NCI-H524 treated with DMSO at 0.1 percent for 48 hours (cell line): Measurements from ENCODE around the gene HPGDS.
"Not testable (repeated sequence)": the region's sequence is repeated elsewhere in the genome, so short reads cannot be mapped to it uniquely, and the experiment has no call there.

Source experiments
- DNase-seq: peaks from one replicate; lab custom pipeline; 2025; lab: John Stamatoyannopoulos, UW

Gene HPGDS

DNA sequence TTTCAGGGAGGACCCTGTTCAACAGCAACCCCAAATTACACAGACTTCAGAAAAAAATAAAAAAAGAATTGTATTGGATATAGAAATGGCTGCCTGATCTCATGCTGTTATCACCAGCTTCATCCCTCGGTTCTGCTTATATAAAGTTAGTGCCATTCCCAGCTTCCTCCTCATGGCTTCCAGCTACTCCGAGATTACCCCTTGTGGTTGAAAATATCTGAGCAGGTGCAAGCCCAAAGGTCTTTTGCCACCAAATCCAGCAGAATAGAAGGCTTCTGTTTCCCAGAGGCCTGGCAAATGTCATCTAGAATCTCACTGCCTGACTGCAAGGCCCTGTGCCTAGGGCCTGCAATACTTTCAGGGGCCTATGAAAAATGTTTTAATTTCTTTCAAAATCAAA lies 13.8 kb upstream of the HPGDS start:
- DNase-seq: no peak

DNA sequence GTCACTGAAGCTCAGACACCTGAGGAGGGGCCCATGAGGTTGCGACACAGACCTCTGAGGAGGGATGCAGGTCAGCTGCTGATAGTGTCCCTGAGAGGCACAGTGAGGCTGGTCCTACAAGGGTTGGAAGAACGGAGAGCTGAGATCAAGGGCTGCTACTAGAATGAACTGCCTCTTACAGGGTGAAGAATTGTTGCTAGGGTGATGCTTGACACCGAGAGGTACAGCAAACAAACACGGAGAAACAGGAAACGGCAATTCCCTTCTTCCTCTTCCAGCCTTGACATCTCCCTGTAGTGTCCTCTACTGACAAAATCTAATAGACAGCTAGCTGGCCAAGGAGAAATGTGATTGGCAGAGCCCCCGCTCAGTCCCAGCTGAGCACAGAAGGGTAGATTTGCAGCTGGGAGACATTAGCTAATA lies 11.8 kb upstream of the HPGDS start:
- DNase-seq: no peak

DNA sequence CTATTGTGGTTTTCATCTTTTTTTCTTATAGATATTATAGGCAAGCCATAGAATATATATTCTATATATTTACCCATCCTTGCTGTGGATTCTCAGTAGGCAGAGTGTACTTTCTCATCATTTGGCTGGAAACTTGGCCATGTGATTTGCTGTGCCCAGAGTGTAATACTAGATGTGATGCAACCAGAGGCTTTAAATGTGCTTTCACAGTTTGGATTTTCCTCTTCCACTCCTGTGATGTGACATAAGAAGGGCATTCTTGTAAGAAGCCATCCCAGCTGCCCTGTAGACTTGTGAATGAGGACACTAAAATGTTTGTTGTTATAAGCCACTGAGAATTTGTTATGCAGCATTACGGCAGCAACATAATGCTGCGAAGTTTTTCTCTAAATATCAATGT lies 10.4 kb upstream of the HPGDS start:
- no peak for DNase-seq

DNA sequence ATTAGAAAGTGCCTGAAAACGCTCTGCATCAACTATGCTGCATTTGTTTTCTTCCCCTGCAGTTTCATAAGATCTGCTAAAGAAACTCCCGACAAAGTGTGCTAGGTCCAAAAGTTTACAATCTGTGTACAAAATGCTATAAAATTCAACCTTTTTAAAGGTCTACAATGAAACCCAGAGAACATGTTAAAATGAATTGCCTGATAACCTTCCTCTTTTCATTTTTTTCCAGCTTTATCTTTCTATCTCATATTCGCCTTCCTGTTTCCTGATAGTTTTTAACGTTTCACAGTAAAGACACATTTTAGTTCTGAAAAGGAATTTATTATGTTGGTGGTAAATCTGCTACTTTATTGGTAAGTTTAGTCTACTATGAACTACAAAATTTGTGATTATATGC lies 9.5 kb upstream of the HPGDS start:
- no peak for DNase-seq

DNA sequence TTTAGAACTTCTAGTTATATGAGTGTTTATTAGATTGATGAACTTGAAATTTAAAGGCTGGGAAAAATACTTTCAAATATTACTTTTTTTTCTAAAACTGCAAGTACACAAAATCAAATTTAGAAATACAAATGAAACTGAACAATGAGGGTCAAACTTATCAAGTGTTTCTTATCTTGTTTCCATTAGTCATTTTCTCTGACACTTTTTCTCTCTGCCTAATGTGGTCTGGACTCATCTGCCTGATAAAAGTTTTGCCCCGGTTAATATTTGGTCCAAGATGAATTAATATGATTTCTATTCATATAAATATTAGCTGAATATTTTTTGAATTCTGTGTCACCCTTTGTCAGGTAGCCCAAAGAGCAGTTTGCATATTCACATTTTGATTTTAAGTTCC lies 8.7 kb upstream of the HPGDS start:
- DNase-seq: no peak

DNA sequence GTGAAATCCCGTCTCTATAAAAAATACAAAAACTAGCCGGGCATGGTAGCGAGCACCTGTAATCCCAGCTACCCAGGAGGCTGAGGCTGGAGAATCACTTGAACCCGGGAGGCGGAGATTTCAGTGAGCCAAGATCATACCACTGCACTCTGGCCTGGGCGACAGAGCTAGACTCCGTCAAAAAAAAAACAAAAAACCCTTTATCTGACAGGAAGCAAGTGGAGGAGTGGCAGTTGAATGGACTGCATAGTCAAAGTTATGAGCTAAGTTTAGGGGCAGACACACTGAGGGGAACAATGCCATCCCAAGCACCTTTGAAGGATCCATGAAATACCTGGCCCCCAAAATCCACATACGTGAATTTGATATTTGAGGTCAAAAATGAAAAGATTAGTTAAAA lies 7.5 kb upstream of the HPGDS start:
- DNase-seq: no peak

DNA sequence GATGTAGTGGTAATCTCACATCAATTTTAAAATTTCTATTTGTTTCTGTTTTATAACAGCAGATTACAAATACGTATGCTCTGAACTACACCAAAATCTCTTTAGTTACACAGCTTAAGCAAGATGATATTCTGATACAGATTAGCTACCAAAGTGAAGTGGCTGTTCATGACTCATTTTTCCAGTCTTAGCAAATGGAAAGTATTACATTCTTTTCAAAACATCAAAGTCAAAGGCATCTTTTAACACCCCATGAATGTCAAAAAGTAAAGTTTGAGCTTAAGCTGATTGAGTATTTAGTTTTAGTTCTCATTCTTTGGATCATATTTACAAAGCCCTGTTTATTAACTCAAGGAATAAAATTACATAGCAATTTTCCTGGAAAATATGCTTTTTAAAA lies 6.6 kb upstream of the HPGDS start:
- DNase-seq: no peak

DNA sequence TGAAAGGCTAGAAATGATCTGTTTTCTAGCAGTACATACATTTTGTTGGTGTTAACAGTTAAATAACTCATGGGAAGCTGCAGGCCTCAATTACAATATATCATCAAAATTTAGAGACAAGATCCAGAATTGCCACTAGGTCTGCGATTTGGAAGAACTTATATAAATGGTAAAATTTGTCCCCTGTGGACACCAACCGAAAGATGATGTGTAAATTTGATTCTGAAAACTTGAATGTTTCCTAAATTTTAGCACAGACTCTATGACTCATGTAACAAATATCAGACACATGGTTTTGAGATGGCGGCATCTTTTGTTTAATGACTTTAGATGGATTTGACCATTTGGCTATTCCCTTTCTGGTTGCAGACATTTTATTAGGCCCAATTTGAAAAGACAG lies 6.0 kb upstream of the HPGDS start:
- DNase-seq: no peak

DNA sequence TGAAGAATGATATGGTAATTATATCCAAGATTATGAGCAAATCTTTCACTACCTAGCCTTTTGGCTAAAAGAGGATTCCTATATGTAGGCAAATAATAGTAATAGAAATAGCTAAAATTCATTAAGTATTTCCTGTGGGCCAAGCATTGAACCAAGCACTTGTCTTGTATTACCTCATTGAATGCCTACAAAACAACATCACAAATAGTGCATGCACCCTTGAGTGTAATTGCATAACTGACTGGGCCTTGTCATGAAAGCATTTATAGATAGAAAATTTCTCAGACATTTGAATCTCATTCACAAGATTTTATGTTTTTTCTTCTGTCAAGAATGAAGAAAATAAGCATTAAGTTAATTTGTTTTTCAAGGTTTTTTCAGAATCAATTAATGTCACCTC lies 3.9 kb upstream of the HPGDS start:
- no peak for DNase-seq

DNA sequence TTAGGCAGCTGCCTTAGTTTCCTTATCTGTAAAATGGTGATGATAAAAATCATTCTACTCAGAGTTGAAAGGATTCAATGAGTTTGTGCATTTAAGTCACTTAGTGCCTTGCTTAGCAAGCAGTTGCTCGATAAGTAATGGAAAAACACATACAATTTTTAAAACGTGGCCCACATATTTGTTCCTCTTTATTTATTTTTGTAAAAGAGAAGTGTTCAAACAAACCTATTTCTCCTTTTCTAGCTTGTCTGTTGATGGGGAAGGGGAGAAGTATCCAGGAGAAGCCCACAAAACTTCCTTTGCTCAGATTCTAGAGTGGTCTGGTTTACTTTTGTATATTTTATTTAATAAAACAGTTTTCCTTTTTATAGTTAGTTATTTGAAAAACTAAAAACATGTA lies 3.3 kb upstream of the HPGDS start:
- no peak for DNase-seq

DNA sequence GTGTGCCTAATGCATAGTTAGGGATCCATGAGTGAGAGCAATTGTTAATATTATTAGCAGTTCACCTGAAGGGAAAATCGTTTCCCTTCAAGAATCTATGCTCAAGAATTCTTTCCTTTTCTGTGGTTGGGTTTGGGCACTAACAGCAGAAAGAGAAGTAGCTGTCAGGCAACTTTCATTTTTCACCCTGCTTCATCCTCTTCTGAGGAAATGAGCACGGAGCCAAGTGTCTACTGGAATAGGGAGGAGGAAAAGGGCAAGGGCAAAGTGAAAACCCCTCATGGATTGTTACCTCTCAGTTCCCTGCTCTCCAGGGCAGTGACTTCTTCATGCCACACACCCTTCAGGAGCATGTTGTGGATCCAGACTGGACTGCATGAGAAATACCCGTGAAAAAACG lies 2.6 kb upstream of the HPGDS start:
- no peak for DNase-seq

DNA sequence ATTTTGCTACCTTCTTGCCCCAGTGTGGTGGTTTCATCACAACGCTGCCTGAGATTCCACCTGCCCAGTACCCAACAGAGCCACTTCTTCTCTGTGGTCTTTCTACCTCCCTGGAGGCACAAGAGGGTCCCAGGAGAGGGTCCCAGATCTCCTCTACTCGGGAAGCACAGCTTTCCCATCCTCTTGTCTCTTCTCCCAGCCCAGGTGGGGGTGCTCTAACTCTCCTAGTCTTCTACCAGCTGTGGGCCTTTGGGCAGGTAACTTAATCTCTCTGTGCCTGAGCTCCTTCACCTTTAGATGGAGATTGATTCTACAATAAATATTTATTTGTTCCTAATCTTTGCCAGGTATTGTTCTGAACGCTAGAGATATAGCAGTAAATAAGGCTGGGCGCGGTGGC lies 1.8 kb upstream of the HPGDS start:
- DNase-seq: no peak

DNA sequence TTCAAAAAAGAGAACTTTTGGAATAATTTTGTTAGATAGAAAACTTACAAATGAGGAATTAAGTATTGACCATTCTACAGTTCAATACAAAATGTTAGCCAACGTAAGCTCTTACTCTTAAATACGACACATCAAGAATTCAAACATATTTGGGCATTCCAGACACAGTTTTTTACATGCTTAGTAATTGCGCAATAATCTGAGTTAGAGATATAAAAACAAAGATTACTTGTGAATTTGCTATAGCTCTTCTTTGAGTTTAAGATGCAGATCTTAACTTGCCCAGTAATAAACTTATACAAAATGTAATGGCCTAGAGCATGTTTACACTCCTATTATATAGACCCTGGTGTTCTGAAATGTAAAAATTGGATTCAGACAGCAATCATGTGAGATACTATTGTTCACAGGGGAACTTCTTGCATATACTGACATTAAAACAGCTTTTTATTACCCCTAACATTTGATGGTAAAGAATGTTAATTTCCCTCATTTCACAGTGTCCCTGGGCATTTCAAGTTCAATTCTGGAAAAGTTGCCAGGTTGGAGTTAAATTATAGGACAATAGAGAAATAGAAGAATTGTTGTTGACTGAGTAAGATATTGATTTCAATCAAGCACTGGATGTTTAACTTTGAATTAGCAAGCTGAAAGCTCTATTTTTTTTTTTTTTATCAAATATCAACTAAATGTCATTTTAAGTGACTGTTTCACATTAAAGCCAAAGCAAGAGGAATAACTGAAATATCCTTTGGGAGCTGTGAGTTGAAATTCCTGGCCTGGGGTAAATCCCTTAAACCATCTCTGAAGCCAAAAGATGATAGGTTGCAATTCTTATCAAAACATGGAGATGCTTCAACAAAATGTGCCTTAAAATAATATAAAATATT lies 910 bp downstream of the HPGDS start:
- no peak for DNase-seq

DNA sequence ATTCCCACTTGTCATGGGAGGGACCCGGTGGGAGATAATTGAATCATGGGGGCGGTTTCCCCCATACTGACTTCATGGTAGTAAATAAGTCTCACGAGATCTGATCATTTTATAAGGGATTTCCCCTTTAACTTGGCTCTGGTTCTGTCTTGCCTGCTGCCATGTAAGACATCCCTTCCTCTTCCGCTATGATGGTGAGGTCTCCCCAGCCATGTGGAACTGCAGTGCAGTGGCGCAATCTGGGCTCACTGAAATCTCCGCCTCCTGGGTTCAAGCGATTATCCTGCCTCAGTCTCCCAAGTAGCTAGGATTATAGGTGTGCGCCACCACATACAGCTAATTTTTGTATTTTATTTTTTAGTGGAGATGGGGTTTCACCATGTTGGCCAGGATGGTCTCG lies 2.9 kb downstream of the HPGDS start:
- no peak for DNase-seq

DNA sequence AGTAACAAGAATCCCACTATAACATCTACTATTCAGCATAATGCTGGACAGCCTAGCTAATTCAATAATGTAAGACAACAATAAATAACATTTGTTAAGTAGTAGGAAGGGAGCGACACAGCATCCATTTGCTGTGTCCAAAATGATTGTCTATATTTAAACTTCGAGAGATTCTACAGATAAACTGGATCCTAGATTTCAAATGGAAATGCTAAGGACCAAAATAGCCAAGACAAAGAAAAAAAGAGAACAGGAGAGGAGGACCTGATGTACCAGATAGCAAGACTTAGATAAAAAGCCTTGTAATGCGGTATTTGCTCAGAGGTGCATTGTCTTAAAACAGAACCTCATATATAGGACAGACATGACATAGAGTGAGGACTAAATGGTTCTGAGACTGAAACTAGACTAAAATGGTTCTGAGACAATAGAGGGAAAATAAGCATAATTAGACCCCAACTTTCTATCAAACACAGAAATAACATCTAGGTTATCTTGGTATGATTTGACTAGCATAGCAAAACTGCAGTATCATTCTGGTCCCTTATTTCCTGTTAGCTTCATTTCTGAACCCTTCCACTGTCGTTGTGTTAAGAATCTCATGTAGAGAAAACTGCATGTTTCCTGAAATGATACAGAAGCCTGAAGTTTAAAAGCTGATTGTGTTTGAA lies 3.8 kb downstream of the HPGDS start:
- no peak for DNase-seq

DNA sequence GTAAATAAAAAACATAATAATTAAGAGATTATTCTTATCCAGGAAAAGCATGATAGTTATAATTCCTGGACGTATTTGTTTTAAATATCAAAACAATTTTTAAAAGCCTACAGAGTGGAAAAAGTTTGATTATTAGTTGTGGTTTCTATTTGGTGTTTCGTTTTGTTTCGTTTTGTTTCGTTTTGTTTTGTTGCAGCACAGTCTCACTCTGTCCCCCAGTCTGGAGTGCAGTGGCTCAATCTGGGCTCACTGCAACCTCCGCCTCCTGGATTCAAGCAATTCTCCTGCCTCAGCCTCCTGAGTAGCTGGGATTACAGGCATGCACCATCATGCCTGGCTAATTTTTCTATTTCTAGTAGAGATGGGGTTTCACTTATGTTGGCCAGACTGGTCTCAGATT lies 5.8 kb downstream of the HPGDS start:
- DNase-seq: not testable (repeated sequence)

DNA sequence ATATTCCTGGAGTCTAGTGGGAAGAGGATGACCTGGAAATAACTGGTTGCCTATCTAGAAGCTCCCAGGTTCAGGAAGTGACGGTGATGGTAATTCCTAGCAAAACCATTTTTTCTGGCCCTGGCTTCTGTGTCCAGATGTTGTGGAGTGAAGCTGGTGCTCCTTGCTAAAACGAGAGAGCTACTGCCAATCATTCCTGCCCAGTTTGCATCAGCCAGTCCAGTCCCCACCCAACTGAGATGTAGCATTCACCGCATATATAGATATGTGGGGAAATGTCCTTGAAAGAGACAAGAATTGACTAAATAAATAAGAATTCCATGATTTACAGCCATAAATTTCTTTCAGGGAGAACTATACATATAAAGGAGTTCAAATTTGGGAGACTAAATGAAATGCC lies 6.3 kb downstream of the HPGDS start:
- no peak for DNase-seq

DNA sequence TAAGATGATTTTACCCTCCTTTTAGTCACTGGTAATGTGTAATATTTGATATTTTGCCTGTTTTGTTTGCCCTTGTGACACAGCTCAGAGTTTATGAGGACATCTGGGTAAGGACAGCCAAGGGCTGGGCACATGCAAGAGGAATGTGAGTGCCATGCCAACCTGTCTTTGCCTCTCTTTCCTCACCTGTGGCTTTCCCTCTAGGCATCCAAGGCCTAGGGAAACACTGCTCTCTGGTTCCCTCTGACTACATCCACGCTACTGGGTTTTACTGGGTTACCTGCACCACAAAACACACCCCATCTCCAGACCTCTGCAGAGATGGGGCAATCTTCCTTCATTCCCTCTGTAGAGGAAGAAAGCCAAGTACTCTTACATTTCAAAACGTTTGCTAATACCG lies 7.7 kb downstream of the HPGDS start:
- DNase-seq: no peak

DNA sequence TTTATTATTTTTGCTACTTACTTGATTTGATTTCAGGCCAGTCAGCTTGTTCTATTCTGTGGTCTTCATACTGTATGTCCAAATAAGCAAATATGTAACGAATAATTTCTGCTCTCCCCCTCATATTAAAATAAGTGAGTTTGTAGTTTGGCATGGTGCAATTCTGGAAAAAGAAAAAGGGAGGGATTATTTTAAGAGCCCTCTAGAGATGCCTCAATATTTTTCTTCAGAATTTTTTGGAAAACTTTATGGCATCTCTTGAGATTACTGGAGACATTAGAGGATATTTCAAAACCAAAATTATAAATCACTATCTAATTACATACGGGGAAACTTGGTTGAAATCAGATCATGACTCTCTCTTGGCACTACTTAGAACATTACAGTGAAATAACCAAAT lies 8.2 kb downstream of the HPGDS start:
- no peak for DNase-seq

DNA sequence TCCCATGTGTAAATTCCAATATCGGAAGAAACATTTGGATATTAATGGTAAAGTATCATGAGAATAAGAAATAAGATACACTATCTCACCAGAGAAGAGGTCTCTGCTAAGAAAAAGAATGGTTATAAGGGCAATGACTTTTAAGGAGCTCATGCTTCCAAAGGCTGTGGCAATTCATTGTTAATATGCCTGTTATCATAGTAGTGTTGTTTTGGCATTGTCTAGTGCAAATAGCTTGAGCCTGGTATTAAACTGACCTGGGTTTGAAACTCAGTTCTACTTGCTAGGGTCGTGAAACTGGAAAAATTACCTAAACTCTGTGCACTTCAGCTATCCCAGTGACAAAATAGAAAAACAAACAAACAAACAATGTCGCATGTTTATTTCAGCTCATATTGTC lies 8.8 kb downstream of the HPGDS start:
- DNase-seq: no peak

DNA sequence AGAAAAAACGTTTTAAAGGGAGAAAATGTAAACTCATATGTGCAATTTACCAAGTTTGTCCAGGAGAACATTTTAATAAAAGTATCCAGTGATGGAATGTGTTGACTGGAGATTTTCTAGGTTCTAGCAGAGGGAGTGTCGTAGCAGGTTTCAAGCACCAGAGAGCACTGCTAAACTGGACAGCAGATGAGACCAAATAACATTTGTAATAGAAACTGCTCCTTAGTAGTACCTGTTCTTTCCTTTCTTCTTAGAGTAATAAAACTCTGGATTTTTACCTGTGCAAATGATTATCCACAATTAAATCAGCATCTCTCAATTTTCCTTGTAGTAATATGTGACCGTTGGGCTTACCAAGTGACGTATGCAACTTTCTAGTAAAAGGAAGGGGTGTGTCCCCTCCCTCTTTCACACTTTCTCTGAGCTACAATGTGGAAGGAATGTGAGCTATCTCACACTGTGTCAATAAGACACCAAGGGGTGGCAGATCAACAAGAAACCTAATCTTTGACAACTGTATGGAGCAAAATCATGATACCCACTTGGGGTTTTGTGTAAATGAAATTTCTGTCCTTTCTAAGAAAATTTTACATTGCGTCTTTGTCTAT lies 9.5 kb downstream of the HPGDS start:
- DNase-seq: no peak

DNA sequence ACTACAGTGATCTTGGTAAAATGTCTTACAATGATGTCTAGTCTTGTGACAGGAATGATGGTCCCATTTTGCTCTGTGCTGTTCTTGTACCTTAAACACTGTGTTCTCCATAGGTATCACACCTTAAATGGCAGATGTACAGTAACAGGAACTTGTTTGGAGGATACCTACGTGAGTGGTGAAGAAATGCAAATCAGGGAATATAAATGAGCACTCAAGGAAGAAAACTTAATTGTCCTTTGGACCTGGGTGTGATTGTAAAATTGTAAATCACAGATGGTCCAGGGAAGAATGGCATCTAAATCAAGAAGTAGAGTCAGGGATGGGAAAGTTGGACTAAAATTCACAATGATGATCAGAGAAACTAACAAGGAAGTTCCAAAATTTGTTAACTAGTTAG lies 12.7 kb downstream of the HPGDS start:
- DNase-seq: no peak

DNA sequence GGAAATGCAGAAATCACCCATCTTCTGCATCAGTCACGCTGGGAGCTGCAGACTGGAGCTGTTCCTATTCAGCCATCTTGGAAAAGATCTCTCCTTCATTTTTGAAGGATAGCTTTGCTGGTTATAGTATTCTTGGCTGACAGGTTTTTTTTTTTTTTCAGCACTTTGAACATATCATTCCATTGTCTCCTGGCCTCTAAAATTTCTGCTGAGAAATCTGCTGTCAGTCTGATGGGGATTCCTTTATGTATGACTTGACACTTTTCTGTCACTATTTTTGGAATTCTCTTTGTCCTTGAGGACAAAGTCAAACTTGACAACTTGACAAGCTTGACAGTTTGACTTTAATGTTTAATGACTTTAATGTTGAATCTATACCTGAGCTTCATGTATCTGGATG lies 16.8 kb downstream of the HPGDS start:
- DNase-seq: no peak
